ENCODE data around the gene ZNF532. TPM values are rescaled to one million over a fixed set of nuclear protein-coding genes. Genes with fewer than 3 reads are reported as not detected.

ZNF532 gene
- polyA plus RNA-seq, 3 donors: 0.76 to 18.5 (median 1.7) TPM

DNA sequence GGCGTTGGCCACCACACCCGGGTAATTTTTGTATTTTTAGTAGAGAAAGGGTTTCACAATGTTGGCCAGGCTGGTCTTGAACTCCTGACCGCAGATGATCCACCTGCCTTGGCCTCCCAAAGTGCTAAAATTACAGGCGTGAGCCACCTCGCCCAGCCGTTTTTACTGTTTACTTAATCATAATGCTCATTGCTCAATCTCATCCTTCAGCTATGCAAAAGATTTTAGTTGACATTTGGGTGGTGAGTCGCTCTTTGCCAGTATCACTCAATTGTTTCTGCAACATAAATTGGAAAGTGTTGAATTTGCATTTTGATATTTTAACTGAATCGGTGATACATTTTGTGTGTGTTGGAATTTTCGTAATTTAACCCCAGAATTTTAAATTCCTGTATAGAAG is 7.8 kb upstream of the ZNF532 start:
- intact Hi-C loops (cut with micrococcal nuclease): no loop called here
- Mint-ChIP-seq H3K9me3 (peaks cover 0 to 2% (median 0%) of the 10 kb centered on the region in 7 donors), H3K27me3 (ENCODE audit: low read depth in 3 of 3) (peaks cover 15 to 24% (median 17%) of the 10 kb centered on the region in 3 donors), H3K4me3 (no peak overlapping the region), H3K36me3 (no peaks in the 10 kb centered on the region), H3K27ac (no peak overlapping the region), H3K4me1 (peaks cover 1% of the 10 kb centered on the region)
- Histone ChIP-seq H3K9ac (ENCODE audit: insufficient read depth, low read length, poor library complexity, severe bottlenecking) (no peak overlapping the region), H3K79me2 (ENCODE audit: insufficient read depth, low read length) (no peaks in the 10 kb centered on the region), H3K36me3 (replicated peaks in 1 of 2; ENCODE audit: control insufficient read depth in 1 of 2, insufficient read depth in 2 of 2, low read length in 2 of 2) (no peaks in the 10 kb centered on the region), H3K9me3 (replicated peaks in 1 of 2; ENCODE audit: control insufficient read depth in 1 of 2, insufficient read depth in 1 of 2, low read length in 2 of 2) (no peaks in the 10 kb centered on the region), H3K4me1 (ENCODE audit: control insufficient read depth in 1 of 2, insufficient read depth in 2 of 2, low read length in 2 of 2) (no peaks in the 10 kb centered on the region), H3K27ac (ENCODE audit: low read depth in 1 of 2, low read length in 2 of 2) (no peak overlapping the region), H3K4me3 (replicated peaks in 1 of 3; ENCODE audit: low read depth in 2 of 3, low read length in 3 of 3) (no peak overlapping the region), H3K4me2 (replicated peaks; ENCODE audit: extremely low read depth, low read length, poor library complexity, severe bottlenecking) (no peak overlapping the region), H4K20me1 (ENCODE audit: insufficient read depth, low read length) (no peaks in the 10 kb centered on the region), H2AFZ (ENCODE audit: insufficient read depth, low read depth, low read length, poor library complexity, severe bottlenecking) (no peak overlapping the region), H3K27me3 (ENCODE audit: control insufficient read depth in 2 of 2, insufficient read depth in 2 of 2, low read length in 2 of 2) (peaks cover 9 to 10% of the 10 kb centered on the region in 2 donors)
- WGBS (ENCODE audit: insufficient coverage): 67% methylated on average over 1 of the region's 9 CpGs
- no peak for DNase-seq
- no peak for TF ChIP-seq CTCF (IDR thresholded peaks at IDR 0.05)

DNA sequence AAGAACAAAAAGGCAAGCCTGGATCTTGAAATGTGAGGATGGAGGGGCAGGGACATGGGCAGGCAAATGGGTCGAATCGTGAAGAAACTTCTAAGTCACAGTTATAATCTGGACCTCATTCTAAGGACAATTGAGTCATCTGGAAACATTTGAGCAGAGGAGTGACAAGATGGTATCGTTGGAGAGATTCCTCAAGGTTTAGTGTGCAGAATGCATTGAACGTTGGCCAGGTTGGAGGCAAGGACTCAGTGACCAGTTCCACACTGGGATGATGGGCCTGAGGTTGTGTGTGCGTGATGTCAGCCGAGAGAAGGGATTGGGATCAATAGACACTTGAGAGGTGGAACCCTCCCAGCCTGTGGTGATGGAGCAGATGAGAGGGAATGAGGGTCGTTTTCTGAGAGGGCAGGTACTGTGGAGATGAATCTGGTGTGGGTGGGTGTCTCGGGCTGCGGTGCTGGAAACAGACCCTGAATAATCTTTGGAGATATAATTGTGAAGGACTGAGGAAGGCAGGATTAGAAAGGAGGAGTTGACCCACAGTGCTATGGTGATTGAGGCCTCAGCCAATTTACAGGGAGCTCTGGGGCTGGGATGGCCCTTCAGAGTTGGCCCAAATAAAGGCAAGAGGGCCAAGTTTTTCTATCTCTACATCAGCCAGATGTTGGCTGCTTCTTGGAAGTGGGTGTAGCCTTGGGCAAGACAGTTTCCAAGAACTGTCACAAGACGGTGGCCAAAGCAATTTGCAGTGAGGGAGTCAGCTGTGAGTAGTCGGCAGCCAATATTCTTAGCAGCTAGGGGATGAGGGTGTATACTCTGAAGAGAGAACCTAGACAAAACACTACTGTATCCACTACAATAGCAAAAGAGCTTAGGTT is 5.8 kb upstream of the ZNF532 start:
- peaks cover 7% of the 10 kb centered on the region for H3K4me1 Mint-ChIP-seq
- Histone ChIP-seq H3K4me2 (replicated peaks; ENCODE audit: extremely low read depth, low read length, poor library complexity, severe bottlenecking) (no peak overlapping the region), H3K9me3 (replicated peaks in 1 of 2; ENCODE audit: control insufficient read depth in 1 of 2, insufficient read depth in 1 of 2, low read length in 2 of 2) (no peaks in the 10 kb centered on the region), H2AFZ (ENCODE audit: insufficient read depth, low read depth, low read length, poor library complexity, severe bottlenecking) (no peak overlapping the region), H3K4me3 (replicated peaks in 1 of 3; ENCODE audit: low read depth in 2 of 3, low read length in 3 of 3) (no peak overlapping the region), H3K4me1 (ENCODE audit: control insufficient read depth in 1 of 2, insufficient read depth in 2 of 2, low read length in 2 of 2) (peaks cover 8% of the 10 kb centered on the region in 2 donors), H3K27me3 (ENCODE audit: control insufficient read depth in 2 of 2, insufficient read depth in 2 of 2, low read length in 2 of 2) (peaks cover 19 to 20% of the 10 kb centered on the region in 2 donors), H3K36me3 (replicated peaks in 1 of 2; ENCODE audit: control insufficient read depth in 1 of 2, insufficient read depth in 2 of 2, low read length in 2 of 2) (no peaks in the 10 kb centered on the region), H4K20me1 (ENCODE audit: insufficient read depth, low read length) (no peaks in the 10 kb centered on the region), H3K79me2 (ENCODE audit: insufficient read depth, low read length) (no peaks in the 10 kb centered on the region), H3K27ac (ENCODE audit: low read depth in 1 of 2, low read length in 2 of 2) (no peak overlapping the region), H3K9ac (ENCODE audit: insufficient read depth, low read length, poor library complexity, severe bottlenecking) (no peak overlapping the region)
- WGBS (ENCODE audit: insufficient coverage): 96% methylated on average over 7 of the region's 11 CpGs
- H3K36me3 Mint-ChIP-seq: peaks cover 0 to 5% of the 10 kb centered on the region in 2 donors
- peaks cover 0 to 7% (median 0%) of the 10 kb centered on the region in 7 donors for H3K9me3 Mint-ChIP-seq
- H3K4me3 Mint-ChIP-seq: peak overlapping the region in 1 of 2 donors; percentile 6
- no peak overlapping the region for H3K27ac Mint-ChIP-seq
- intact Hi-C loops (cut with micrococcal nuclease): no loop called here
- DNase-seq: no peak
- no peak for TF ChIP-seq CTCF (IDR thresholded peaks at IDR 0.05)
- peaks cover 23 to 33% (median 25%) of the 10 kb centered on the region in 3 donors for H3K27me3 Mint-ChIP-seq (ENCODE audit: low read depth in 3 of 3)

All from CD14-positive monocyte (primary cell).